HepG2 (cell line): ENCODE measurements around the gene PPP1R14D.

Experiments
- EZH2 ChIP-seq: conservative IDR thresholded peaks from 2 replicates; pipeline ENCODE4 v1.6.1; 2012; ENCODE audit warnings: mild to moderate bottlenecking, low read depth, low read length, moderate library complexity
- HMG20B ChIP-seq: conservative IDR thresholded peaks from 2 replicates; pipeline ENCODE4 v1.6.1; 2016; ENCODE audit warnings: missing genetic modification reagents, missing compliant biosample characterization
- POLR2AphosphoS2 ChIP-seq: IDR thresholded peaks from 2 replicates; pipeline ENCODE4 v1.6.1; 2011; ENCODE audit warnings: low read depth, low read length, improper control_type of control experiment
- ZNF335 ChIP-seq: sonication (generic); formaldehyde crosslinking; IDR thresholded peaks from 2 replicates; pipeline ENCODE4 v1.4.0; 2020; ENCODE audit warnings: missing genetic modification reagents
- TF ChIP-seq, protein P1 (sequence below): sonication (generic); formaldehyde crosslinking; IDR thresholded peaks from 2 replicates; pipeline ENCODE4 v1.5.0; 2020; ENCODE audit warnings: mild to moderate bottlenecking, missing genetic modification reagents, moderate library complexity

- TF ChIP-seq, protein P1, sequence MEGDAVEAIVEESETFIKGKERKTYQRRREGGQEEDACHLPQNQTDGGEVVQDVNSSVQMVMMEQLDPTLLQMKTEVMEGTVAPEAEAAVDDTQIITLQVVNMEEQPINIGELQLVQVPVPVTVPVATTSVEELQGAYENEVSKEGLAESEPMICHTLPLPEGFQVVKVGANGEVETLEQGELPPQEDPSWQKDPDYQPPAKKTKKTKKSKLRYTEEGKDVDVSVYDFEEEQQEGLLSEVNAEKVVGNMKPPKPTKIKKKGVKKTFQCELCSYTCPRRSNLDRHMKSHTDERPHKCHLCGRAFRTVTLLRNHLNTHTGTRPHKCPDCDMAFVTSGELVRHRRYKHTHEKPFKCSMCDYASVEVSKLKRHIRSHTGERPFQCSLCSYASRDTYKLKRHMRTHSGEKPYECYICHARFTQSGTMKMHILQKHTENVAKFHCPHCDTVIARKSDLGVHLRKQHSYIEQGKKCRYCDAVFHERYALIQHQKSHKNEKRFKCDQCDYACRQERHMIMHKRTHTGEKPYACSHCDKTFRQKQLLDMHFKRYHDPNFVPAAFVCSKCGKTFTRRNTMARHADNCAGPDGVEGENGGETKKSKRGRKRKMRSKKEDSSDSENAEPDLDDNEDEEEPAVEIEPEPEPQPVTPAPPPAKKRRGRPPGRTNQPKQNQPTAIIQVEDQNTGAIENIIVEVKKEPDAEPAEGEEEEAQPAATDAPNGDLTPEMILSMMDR (CRISPR knock-in tag): no peak
- TF ChIP-seq POLR2AphosphoS2 (no peak), HMG20B (no peak), EZH2 (no peak), ZNF335 (no peak)
Observed at GRCh38 chr15:40843885-40844695, 15.6 kb upstream of the PPP1R14D start, which contains the start of gene SPINT1.
